HUDEP-2 (cell line): ENCODE data around the gene ARL6IP5.

Experiments
- DNase-seq, 76 experiments: peaks; one replicate each; lab custom pipeline; 2025; ENCODE audit not compliant: unreplicated experiment in 76 of 76; lab: John Stamatoyannopoulos, UW

Gene ARL6IP5

DNA sequence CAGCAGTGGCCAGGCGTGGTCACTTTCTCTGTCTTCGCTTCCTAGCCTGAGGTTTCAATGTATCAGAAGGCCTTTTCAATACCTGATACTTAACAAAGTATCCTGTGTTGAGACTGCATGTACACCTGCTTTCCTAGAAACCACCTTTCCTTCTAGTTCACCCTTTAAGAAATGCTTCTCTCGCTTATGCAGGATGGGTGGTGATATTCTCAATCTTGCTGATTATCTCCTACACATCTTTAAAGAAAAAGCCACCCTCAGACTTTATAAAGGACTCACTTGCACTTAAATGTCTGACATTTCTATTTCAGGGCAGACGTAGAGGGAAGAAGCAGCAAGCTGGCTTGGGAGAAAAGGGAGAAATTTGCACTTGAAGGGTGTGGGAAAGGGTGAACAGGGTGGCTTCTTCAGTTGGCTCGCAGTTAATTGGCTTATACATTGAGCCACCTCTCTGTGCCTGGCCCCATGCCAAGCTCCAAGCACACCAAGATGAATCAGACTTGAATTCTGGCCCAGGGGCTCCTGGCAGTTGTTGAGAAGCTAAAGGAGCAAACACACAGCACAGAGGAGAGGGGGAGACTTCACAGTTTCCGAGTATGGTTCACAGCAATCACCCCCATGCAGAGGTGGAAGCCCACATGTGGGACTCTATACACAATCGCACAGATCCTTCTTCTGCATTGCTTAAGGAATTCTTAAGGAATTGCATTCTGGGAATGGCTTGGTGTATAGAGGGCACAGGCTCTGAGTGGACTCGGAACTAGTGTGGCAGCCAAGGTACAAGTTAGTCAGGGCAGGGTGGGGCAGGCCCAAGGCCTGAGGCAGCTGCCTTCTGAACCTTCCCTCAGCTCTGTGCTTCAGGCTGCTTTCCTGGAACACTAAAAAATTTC, 1.3 kb downstream of the ARL6IP5 start:
- DNase-seq, result peak in 73 of 76 experiments; percentile 31 to 90 (median 79)

DNA sequence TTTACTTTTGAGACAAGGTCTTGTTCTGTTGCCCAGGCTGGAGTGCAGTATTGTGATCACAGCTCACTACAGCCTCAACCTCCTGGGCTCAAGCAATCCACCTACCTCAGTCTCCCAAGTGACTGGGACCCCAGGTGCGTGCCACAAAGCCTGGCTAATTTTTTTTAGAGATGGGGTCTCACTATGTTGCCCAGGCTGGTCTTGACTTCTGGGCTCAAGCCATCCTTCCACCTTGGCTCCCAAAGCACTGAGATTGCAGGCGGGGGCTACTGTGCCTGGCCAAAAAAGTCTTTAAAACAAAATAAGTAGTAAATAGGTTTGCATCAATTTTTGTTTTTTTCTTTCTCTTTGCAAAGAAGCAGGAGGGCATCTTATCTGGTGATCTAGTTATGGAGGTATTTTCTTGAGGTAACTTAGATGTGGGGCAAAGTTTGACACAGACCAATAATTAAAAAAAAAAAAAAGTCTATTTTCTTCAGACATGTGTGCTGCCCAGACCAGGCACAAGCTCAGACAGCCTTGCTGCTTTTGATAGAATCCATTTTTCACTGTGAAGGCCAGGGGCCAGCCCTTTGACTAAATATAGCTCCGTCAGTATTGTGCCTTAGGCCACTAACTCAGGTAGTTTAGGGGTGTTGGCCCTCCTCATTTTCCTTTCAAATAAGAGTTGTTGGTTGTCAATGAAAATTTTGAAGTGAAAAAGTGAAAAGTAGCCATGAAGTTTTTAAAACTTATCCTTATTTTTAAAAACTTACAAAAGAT, 2.5 kb downstream of the ARL6IP5 start:
- DNase-seq, result no peak

DNA sequence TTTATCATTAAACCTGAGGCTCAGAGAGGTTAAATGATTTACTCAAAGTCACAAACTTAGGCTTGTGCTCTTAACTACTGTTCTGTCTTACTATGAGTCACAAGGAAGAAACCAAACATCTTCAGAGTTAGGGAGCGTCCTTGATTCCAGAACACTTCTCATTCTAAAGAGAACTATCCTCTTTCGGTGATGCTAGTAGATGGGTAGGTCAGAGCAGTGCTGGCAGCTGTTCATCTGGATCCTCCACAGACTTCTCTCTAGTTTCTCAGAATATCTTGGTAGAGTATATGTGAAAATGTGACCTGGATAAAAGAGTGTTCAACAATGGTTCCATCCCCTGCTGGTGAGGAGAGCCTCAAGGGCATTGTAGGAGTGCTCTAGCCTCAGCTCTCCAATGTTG, 3.3 kb downstream of the ARL6IP5 start:
- no peak for DNase-seq

DNA sequence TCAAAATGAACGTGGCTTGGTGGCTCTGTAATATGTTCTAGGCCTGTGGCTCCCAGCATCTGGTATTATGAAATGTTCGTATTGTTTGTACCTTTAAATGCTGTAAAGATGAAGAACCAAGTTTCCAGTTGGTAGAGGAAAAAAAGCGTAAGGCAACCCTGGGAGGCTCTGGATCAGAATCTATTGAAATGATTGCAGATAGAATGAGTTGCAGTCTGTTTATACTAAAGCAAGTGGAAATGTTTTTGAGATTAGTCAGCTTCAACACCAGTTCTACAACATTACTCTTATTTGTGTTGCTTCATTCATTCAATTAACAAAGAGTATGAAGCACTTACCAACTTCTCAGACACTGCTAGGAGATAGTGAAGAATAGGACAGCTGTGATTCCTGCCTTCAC, 5.3 kb downstream of the ARL6IP5 start:
- no peak for DNase-seq

DNA sequence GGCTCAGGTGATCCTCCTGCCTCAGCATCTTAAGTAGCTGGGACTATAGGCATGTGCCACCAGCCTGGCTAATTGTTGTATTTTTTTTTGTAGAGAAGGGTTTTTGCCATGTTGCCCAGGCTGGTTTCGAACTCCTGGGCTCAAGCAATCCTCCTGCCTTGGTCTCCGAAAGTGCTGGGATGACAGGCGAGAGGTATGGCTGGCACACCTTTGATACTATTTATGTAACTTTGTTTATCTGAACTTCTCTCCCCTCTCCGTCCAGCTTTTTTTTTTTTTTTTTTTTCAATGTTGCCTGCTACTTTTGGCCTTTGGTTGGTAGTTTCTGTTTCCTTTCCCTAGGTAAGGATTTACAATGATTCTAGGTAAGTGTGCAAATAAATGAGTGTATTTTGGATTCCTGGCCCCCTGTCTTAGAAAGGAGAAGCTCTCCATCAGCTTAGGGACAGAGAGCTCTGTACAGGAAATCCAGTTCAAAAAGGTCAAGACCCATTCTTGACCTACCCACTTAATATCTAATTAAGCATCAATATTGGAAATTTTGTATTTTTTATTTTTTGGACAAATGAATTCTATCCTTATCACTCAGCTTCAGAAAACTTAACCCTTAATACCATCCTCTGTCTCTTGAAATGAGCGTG, 6.8 kb downstream of the ARL6IP5 start:
- no peak for DNase-seq

DNA sequence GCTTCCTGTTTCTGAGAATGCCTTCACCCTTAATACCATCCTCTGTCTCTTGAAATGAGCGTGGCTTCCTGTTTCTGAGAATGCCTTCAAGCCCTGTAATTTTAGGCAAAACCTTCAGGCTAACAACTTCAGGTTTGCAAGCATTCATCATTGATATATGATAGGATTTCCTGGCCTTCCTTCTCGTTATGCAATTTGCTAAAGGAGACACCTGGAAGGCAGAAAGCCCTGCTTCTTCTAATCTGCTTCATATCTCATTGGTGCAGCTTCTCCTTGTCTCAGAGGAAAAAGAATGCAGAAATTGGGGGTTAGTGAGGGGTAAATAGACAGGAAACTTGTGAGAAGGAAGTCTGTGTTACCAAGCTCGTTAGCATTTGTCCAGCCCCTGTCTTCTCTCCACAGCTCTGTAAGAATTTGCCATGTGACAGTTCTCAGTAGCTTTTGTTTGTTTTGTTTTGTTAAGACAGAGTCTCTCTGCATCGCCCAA, 7.3 kb downstream of the ARL6IP5 start:
- no peak for DNase-seq

DNA sequence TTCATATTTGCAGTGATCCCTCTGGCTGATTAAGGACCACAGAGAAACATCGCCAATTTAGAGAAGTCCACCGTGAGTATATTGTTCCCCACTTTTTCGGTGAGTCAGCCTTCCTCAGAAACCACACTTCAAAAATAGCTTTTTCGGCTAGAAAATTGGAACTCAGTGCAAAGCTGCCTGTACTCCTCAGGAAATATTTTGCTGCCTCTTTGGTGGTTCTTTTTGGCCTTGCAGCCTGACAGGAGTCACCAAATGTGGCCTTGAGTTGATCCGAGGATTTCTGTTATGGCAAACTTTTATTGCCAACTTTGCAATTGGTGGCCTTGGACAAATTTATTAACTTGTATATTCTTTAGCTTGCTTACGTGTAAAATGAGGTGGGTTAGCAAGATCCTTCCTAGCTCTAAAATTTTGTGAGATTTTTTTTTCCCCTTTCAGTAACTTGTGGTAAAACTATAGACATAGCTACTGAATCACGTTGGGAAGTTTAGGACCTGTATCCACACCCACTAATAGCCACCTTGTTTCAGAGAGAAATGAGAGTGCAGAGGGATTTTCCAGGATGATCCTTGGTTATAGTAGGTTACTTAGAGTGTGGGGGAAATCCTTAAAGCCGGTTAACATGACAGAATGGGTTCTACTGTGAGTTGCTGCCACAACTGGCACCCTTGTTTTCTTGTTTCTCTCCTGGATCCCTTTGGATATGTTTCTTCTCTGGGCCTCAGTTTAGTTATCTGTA, 9.9 kb downstream of the ARL6IP5 start:
- DNase-seq, result no peak

DNA sequence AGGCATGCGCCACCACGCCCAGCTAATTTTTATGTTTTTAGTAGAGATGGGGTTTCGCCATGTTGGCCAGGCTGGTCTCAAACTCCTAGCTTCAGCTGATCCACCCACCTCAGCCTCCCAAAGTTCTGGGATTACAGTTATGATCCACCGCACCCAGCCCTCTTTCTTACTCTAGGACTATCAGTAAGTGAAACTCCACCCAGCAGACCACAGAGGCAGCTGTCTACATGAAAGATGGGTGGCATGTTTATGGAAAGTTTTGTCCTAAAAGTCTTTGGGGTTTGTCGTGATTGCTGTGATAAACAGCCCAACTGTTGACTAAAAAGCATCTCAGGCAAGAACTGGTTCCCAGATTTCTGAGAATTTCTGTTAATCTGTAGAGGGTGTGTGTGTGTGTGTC, 10.9 kb downstream of the ARL6IP5 start:
- DNase-seq, result peak in 25 of 76 experiments; percentile 5 to 65 (median 28)

DNA sequence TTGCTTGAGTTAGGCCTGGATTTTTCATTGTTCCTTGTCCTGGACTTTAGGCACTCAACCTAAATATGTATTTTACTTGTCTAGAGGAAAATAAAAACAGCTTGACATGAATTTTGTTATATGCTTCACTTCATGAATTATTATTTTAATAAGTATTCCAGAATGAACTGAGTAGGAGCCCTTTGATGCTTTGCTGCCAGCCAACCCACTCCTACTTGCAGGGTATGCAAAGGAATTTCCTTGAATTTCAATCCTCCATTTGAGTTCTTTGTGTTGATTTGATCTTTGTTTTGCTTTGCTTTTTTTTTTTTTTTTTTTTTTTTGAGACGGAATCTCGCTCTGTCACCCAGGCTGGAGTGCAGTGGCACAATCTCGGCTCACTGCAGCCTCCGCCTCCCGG, 11.6 kb downstream of the ARL6IP5 start:
- DNase-seq, result no peak

DNA sequence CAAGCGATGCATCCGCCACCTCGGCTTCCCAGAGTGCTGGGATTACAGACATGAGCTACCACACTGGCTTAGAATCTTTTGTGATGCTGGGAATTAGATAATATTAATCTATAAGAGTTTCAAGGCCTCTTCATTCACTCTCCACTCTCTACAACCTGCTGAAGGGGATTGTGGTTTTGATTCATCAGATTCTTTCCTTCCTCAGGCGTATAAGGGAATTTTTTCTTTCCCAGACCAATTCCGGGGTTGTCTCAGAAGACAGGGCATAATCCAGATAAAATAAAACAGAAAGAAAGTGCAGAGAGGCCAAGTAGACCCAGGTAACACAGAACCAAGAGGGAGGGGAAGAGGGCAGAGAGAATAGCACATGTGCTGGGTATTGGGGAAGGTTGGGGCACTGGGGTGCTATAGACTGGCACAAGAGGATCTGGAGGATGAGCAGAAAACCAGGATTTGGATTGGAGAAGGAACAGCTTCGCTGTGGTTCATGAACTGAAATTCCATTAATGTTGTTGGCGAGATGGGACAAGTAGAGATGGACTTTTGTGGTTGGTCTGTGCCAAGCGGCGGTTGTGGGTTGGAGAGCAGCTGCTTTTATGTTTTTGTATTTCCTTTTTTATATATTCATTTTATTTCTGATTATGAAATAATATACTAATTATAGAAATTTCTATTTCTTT, 12.8 kb downstream of the ARL6IP5 start:
- DNase-seq, result no peak

DNA sequence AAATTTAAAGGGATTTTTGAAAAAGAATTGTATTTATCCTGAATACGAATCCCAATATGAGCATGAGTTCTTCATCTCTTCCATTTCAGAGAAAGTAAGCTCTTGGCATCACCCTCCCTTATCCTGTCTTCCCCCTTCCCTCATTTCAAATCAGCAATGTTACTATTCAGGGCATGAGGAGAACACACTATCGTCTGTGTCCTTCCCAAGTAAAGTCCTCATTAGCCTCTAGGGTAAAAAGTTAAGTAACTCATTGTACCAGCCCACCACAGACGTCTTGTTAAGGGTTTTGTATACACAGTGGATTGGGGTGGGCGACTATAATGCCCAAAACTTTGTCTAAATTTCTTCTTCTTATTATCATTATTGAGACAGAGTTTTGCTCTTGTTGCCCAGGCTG, 14.8 kb downstream of the ARL6IP5 start:
- no peak for DNase-seq

DNA sequence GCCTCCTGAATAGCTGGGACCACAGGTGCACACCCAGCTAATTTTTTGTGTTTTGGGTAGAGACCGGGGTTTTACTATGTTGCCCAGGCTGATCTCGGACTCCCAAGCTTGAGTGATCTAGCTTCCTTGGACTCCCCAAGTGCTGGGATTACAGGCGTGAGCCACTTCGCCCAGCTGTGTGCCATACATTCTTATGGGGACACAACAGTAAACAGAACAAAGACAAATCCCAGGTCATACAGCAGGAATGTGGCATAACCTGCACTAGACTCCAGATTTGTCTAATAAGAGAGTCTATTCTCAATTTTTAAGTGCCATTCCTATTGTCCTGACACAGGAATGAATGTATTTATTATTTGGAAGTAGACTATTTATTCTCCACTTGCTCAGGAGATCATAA, 17.6 kb downstream of the ARL6IP5 start:
- no peak for DNase-seq

DNA sequence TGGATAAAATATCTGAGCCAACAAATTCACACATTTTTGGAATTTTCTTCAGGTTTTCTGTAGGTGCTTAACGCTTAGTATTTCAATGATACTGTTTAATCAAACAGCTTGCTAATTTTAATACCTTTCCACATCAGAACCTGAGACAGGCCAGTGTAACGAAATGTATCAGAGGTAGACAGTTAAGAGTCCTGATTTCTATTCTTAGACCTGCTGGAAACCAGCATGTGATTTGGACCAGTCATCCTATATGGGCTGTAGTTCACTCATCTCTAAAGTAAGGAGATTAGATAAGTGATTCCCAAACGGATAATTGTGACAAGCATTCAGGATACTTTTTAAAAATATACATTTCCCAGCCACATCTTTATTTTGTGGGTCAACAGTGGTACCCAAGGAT, 18.4 kb downstream of the ARL6IP5 start:
- DNase-seq, result no peak

DNA sequence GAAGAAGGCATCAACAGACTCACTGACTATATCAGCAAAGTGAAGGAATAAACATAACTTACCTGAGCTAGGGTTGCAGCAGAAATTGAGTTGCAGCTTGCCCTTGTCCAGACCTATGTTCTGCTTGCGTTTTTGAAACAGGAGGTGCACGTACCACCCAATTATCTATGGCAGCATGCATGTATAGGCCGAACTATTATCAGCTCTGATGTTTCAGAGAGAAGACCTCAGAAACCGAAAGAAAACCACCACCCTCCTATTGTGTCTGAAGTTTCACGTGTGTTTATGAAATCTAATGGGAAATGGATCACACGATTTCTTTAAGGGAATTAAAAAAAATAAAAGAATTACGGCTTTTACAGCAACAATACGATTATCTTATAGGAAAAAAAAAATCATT, 19.8 kb downstream of the ARL6IP5 start:
- peak in 3 of 76 experiments; percentile 8 to 18 (median 17) for DNase-seq

DNA sequence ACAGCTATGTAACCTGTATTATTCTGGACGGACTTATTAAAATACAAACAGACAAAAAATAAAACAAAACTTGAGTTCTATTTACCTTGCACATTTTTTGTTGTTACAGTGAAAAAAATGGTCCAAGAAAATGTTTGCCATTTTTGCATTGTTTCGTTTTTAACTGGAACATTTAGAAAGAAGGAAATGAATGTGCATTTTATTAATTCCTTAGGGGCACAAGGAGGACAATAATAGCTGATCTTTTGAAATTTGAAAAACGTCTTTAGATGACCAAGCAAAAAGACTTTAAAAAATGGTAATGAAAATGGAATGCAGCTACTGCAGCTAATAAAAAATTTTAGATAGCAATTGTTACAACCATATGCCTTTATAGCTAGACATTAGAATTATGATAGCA, 20.6 kb downstream of the ARL6IP5 start:
- DNase-seq, result no peak

DNA sequence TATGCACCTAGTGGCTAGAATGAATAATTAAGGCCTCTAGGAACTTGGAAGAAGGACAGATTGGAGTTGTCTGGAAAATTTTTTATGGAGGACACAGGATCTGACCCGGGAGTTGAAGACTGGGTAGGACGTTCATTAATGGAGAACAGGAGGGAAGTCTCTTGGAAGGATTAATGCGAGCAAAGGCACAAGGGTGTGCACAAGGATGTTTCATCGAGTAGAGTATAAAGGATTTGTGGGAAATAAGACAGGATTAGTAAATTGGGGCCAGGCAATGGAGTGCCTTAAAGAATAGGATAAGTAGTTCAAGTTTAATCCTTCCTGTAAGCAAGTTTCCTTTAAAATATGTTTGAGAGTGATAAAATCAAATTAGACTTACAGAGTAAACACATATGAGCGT, 23.1 kb downstream of the ARL6IP5 start:
- DNase-seq, result no peak

DNA sequence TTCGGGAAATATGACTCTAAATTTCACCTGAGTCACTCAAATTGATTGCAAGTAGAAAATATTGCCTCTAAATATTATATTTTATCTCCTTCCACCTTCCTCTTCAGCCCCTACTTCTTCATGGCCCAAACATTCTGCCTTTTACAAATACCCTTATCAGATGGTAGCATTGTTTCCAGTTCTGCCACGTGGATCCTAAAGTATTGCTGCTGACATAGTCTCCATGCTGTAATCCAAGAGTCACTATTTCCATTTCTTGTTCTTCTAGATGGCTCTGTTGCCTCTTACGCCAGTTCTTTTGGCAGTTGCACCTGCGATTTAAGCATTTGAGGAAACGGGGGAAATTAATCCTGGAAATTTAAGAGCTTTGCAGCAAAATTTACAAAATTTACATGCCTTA, 24.1 kb downstream of the ARL6IP5 start:
- peak in 9 of 76 experiments; percentile 5 to 50 (median 34) for DNase-seq

DNA sequence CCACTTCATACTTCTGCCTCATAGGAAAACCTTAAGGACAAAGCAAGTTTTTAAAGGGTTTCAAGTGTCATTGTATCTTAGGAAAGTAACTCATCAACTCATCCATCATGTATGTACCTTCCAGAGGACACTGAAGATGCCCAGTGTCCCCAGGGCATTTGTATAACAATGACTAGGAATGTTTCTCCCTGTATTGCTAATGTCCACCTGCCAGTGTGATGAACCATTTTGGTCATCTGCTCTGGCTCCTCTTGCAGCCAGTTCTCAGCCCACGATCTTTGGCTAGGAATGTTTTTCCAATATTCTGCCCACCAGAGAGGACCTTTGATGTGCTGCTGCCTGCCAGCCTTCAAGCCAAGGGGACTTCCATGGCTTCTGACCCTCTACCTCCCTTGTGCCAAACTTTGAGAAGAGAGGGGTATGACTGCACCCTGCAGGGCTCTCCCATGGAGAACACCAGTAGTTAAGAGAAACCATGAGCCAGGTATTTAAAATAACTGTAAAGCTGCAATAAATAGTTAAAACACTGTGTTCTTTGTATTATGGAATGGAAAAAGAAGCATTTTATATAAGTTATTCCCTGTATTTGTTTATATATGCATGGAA, 26.3 kb downstream of the ARL6IP5 start:
- no peak for DNase-seq

DNA sequence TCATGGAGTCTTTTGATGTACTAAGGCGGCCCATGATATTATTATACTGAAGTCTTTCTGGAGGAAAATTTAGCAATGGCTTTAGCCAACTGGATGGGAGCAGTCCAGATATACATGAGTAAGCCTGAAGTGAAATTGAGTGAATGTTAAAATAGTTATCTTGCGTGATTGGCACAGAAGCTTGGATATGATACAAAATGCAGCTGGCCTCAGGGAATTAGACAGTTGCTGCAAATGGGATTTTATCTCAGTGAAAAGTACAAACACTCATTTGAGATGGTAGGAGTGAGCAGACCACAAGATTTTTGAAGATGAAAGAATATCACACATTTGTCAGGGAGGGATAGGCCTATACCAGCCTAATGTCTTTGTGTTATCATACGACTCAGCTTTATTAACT, 28.8 kb downstream of the ARL6IP5 start:
- peak in 8 of 76 experiments; percentile 5 to 56 (median 16) for DNase-seq

DNA sequence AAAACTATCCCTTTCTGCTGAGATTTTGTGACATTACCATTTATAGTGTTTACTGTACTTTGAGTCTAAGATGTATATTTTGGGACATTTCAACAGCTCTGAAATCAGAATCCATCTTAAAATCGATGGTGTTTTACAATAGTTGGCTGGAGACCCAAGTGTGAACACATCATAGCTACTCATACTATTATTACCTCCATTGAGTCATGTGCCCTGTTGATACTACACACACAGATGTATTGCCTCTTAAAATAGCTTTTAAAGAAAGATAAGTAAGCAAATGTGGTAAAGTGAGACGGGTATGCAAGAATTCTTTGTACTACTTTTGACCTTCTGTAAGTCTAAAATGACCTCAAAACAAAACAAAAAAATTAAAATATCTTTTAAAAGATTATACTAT, 31.0 kb downstream of the ARL6IP5 start:
- DNase-seq, result no peak
